ENCODE measurements around the gene RNF150.

DNA sequence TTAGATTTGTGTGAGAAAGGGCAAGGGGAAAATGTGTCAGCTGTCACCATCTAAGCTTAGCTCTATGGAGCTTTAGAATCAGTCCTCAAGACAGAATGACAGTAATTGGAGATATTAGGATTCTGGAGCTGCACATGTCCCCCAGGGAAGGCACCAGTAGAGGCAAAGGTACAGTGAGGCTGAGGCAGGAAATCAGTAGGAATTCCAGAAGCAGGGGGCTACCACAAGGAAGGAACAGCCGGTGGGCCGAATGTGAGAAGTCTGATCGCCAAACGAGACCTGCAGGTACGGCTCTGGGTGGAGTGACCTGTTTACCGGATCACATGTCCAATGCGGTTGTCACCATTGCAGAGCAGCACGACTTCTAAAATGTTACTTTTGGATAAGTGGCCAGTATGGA, 52.6 kb downstream of the RNF150 start:
- TF ChIP-seq, protein P1, sequence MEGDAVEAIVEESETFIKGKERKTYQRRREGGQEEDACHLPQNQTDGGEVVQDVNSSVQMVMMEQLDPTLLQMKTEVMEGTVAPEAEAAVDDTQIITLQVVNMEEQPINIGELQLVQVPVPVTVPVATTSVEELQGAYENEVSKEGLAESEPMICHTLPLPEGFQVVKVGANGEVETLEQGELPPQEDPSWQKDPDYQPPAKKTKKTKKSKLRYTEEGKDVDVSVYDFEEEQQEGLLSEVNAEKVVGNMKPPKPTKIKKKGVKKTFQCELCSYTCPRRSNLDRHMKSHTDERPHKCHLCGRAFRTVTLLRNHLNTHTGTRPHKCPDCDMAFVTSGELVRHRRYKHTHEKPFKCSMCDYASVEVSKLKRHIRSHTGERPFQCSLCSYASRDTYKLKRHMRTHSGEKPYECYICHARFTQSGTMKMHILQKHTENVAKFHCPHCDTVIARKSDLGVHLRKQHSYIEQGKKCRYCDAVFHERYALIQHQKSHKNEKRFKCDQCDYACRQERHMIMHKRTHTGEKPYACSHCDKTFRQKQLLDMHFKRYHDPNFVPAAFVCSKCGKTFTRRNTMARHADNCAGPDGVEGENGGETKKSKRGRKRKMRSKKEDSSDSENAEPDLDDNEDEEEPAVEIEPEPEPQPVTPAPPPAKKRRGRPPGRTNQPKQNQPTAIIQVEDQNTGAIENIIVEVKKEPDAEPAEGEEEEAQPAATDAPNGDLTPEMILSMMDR (IDR thresholded peaks at IDR 0.05): no peak
- no peak for TF ChIP-seq POLR2A (IDR thresholded peaks at IDR 0.05)
